ENCODE data around the gene USP53. TPM values are rescaled to one million over a fixed set of nuclear protein-coding genes. Genes with fewer than 3 reads are reported as not detected.

The USP53 gene
- total and polyA plus RNA-seq, 2 experiments from 2014 or later, result 17.1 to 27.7 TPM

DNA sequence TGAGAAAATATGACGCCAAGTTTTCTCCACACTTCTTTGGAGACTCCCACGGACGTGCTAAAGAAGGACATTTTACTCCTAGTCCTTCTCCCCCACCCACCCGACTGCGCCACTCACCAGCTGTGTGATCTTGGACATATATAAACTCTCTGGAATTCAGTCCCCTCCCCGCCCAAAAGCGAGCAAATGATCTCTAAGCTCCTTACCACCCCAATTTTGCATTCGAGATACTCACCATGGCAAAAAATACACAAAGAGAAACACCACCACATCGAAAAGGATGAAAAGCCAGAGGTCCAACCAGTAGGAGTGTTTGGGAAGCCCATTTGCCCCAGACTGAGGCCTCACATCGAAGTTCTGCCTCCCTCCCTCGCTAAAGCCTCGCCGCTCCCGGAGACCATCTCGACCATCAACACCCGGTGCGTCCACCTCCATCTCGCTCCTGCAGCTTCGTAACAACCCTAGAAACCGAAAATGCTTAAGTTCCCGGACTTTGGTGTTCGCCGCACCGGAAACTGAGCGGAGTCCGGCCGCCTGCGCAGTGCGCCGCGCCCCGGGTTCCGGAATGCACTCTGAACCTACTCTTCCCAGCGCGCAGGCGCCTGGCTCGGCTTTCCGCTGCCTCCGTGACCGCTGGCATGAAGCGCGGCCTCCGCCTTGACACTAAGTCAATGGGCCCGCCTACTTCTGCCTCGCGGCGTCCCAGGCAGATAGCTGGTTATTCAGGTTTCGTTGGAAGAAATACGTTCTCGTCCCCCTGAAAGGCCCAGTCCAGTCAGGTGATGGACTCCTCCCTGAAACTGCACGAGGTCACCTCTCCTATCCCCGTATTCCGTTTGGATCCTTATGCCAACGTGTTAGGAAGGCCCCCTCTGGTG is 87.8 kb downstream of the USP53 start:
- H3K27me3 Mint-ChIP-seq (ENCODE audit: insufficient read depth, low read depth, poor library complexity), result peaks cover 21% of the 10 kb centered on the region
- Histone ChIP-seq H3K4me2 (peak overlapping the region; percentile 95), H3K27ac (ENCODE audit: low read depth) (peak overlapping the region; percentile 90), H3K9me2 (ENCODE audit: insufficient read depth) (no peaks in the 10 kb centered on the region), H3F3A (replicated peaks; ENCODE audit: low read depth) (no peaks in the 10 kb centered on the region), H3K4me3 (peak overlapping the region; percentile 81), H2AFZ (peak overlapping the region; percentile 91), H3K79me2 (replicated peaks; ENCODE audit: insufficient read depth) (peaks cover 20% of the 10 kb centered on the region), H3K36me3 (ENCODE audit: insufficient read depth) (no peaks in the 10 kb centered on the region), H4K20me1 (replicated peaks; ENCODE audit: insufficient read depth) (no peaks in the 10 kb centered on the region), H3K4me1 (ENCODE audit: insufficient read depth) (peaks cover 11% of the 10 kb centered on the region; the same call in 1 of the 2 replicates), H3K27me3 (ENCODE audit: insufficient read depth) (no peaks in the 10 kb centered on the region)
- TF ChIP-seq, protein P1, sequence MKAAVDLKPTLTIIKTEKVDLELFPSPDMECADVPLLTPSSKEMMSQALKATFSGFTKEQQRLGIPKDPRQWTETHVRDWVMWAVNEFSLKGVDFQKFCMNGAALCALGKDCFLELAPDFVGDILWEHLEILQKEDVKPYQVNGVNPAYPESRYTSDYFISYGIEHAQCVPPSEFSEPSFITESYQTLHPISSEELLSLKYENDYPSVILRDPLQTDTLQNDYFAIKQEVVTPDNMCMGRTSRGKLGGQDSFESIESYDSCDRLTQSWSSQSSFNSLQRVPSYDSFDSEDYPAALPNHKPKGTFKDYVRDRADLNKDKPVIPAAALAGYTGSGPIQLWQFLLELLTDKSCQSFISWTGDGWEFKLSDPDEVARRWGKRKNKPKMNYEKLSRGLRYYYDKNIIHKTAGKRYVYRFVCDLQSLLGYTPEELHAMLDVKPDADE (IDR thresholded peaks at IDR 0.05), result no peak
- TF ChIP-seq, protein P2, sequence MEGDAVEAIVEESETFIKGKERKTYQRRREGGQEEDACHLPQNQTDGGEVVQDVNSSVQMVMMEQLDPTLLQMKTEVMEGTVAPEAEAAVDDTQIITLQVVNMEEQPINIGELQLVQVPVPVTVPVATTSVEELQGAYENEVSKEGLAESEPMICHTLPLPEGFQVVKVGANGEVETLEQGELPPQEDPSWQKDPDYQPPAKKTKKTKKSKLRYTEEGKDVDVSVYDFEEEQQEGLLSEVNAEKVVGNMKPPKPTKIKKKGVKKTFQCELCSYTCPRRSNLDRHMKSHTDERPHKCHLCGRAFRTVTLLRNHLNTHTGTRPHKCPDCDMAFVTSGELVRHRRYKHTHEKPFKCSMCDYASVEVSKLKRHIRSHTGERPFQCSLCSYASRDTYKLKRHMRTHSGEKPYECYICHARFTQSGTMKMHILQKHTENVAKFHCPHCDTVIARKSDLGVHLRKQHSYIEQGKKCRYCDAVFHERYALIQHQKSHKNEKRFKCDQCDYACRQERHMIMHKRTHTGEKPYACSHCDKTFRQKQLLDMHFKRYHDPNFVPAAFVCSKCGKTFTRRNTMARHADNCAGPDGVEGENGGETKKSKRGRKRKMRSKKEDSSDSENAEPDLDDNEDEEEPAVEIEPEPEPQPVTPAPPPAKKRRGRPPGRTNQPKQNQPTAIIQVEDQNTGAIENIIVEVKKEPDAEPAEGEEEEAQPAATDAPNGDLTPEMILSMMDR (conservative IDR thresholded peaks at IDR 0.05; ENCODE audit: low read depth in 2 of 2), result peak in 1 of 2 experiments; percentile 19; a peak in 2 of 4 replicates
- no peak for TF ChIP-seq CREB1 (CRISPR knock-in tag; IDR thresholded peaks at IDR 0.05; ENCODE audit: low read depth)
- TF ChIP-seq NANOG (IDR thresholded peaks at IDR 0.05; ENCODE audit: borderline replicate concordance), result no peak
- TF ChIP-seq, protein P3, sequence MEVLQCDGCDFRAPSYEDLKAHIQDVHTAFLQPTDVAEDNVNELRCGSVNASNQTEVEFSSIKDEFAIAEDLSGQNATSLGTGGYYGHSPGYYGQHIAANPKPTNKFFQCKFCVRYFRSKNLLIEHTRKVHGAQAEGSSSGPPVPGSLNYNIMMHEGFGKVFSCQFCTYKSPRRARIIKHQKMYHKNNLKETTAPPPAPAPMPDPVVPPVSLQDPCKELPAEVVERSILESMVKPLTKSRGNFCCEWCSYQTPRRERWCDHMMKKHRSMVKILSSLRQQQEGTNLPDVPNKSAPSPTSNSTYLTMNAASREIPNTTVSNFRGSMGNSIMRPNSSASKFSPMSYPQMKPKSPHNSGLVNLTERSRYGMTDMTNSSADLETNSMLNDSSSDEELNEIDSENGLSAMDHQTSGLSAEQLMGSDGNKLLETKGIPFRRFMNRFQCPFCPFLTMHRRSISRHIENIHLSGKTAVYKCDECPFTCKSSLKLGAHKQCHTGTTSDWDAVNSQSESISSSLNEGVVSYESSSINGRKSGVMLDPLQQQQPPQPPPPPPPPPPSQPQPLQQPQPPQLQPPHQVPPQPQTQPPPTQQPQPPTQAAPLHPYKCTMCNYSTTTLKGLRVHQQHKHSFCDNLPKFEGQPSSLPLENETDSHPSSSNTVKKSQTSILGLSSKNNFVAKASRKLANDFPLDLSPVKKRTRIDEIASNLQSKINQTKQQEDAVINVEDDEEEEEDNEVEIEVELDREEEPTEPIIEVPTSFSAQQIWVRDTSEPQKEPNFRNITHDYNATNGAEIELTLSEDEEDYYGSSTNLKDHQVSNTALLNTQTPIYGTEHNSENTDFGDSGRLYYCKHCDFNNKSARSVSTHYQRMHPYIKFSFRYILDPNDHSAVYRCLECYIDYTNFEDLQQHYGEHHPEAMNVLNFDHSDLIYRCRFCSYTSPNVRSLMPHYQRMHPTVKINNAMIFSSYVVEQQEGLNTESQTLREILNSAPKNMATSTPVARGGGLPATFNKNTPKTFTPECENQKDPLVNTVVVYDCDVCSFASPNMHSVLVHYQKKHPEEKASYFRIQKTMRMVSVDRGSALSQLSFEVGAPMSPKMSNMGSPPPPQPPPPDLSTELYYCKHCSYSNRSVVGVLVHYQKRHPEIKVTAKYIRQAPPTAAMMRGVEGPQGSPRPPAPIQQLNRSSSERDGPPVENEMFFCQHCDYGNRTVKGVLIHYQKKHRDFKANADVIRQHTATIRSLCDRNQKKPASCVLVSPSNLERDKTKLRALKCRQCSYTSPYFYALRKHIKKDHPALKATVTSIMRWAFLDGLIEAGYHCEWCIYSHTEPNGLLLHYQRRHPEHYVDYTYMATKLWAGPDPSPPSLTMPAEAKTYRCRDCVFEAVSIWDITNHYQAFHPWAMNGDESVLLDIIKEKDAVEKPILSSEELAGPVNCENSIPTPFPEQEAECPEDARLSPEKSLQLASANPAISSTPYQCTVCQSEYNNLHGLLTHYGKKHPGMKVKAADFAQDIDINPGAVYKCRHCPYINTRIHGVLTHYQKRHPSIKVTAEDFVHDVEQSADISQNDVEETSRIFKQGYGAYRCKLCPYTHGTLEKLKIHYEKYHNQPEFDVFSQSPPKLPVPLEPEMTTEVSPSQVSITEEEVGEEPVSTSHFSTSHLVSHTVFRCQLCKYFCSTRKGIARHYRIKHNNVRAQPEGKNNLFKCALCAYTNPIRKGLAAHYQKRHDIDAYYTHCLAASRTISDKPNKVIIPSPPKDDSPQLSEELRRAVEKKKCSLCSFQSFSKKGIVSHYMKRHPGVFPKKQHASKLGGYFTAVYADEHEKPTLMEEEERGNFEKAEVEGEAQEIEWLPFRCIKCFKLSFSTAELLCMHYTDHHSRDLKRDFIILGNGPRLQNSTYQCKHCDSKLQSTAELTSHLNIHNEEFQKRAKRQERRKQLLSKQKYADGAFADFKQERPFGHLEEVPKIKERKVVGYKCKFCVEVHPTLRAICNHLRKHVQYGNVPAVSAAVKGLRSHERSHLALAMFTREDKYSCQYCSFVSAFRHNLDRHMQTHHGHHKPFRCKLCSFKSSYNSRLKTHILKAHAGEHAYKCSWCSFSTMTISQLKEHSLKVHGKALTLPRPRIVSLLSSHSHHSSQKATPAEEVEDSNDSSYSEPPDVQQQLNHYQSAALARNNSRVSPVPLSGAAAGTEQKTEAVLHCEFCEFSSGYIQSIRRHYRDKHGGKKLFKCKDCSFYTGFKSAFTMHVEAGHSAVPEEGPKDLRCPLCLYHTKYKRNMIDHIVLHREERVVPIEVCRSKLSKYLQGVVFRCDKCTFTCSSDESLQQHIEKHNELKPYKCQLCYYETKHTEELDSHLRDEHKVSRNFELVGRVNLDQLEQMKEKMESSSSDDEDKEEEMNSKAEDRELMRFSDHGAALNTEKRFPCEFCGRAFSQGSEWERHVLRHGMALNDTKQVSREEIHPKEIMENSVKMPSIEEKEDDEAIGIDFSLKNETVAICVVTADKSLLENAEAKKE (CRISPR knock-in tag; IDR thresholded peaks at IDR 0.05), result no peak
- TF ChIP-seq, protein P4, sequence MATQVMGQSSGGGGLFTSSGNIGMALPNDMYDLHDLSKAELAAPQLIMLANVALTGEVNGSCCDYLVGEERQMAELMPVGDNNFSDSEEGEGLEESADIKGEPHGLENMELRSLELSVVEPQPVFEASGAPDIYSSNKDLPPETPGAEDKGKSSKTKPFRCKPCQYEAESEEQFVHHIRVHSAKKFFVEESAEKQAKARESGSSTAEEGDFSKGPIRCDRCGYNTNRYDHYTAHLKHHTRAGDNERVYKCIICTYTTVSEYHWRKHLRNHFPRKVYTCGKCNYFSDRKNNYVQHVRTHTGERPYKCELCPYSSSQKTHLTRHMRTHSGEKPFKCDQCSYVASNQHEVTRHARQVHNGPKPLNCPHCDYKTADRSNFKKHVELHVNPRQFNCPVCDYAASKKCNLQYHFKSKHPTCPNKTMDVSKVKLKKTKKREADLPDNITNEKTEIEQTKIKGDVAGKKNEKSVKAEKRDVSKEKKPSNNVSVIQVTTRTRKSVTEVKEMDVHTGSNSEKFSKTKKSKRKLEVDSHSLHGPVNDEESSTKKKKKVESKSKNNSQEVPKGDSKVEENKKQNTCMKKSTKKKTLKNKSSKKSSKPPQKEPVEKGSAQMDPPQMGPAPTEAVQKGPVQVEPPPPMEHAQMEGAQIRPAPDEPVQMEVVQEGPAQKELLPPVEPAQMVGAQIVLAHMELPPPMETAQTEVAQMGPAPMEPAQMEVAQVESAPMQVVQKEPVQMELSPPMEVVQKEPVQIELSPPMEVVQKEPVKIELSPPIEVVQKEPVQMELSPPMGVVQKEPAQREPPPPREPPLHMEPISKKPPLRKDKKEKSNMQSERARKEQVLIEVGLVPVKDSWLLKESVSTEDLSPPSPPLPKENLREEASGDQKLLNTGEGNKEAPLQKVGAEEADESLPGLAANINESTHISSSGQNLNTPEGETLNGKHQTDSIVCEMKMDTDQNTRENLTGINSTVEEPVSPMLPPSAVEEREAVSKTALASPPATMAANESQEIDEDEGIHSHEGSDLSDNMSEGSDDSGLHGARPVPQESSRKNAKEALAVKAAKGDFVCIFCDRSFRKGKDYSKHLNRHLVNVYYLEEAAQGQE (IDR thresholded peaks at IDR 0.05; ENCODE audit: unreplicated experiment), result no peak
- TF ChIP-seq POLR2AphosphoS5 (IDR thresholded peaks at IDR 0.05; ENCODE audit: low read depth), result peak; percentile 84
- no peak for TF ChIP-seq JUNB (IDR thresholded peaks at IDR 0.05; ENCODE audit: unreplicated experiment)
- peaks cover 15% of the 10 kb centered on the region for H3K4me1 Mint-ChIP-seq
- peak overlapping the region; percentile 97 for H3K4me3 Mint-ChIP-seq
- no peaks in the 10 kb centered on the region for H3K9me3 Mint-ChIP-seq
- H3K36me3 Mint-ChIP-seq (ENCODE audit: low read depth), result peaks cover 28% of the 10 kb centered on the region
- peak; percentile 98 for ATAC-seq
- peak; percentile 97 for DNase-seq (ENCODE audit: low spot score)
- peak overlapping the region; percentile 98 for H3K27ac Mint-ChIP-seq

Measured in GM23338 (cell line).